EH (cell line): ENCODE data around the gene SMIM24.
"Not testable (repeated sequence)": the region's sequence is repeated elsewhere in the genome, so short reads cannot be mapped to it uniquely, and the experiment has no call there.

ENCODE experiments used
- DNase-seq: peaks from one replicate; pipeline ENCODE4 v3.0.0-alpha.2; 2015; ENCODE audit warnings: low read depth

SMIM24 gene

DNA sequence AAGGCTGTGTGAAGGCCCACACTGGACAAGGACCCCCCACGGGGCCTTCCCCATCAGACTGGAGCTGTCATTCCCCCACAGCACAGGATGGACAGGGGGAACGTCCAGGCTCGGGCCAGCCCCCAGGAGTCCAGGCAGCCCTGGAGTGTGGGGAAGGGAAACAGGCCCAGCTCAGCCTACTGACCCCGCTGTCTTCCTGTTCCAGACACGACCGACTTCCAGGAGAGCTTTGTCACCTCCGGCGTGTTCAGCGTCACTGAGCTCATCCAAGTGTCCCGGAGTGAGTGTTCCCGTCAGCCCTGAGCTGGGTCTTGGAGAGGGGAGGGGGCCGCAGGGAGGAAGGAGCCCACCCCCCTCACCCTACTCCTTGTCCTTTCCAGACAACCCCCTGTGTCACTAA lies 47.0 kb downstream of the SMIM24 start:
- no peak for DNase-seq

DNA sequence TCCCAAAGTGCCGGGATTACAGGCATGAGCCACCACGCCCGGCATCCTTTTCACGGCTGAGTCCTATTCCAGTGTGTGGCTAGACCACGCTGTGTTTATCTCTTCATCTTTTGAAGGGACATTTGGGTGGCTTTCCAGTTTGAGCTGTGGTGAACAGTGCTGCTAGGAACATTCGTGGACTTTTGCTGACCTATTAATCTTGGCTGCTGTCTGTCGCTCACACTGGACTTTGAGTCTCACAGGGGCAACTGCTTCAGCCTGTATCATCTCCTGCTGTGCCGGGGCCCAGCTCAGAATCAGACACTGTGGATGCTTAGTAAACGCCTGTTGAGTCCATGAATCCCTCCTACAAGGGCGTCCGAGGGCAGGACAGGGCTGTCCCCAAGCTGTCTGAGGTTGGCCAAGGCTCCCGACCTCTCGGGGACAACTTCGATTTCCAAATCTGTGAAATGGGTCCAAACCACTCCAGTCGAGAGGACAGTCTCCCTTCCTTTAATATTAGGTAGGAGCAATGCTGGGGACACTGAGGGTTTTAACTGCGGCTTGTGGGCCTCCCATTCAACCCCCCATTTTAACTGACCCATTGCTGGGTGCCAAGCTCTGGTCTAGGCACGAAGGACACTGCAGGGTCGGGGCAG lies 48.4 kb downstream of the SMIM24 start:
- DNase-seq, result no peak

DNA sequence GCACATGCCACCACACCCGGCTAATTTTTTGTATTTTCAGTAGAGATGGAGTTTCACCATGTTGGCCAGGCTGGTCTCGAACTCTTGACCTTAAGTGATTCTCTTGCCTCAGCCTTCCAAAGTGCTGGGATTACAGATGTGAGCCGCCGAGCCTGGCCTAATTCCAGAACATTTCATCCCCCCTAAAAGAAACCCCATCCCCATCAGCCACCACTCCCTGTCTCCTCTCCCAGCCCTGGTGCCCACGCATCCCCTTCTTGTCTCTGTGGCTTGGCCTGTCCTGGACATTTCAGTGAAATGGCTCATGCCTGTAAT lies 50.0 kb downstream of the SMIM24 start:
- DNase-seq, result not testable (repeated sequence)

DNA sequence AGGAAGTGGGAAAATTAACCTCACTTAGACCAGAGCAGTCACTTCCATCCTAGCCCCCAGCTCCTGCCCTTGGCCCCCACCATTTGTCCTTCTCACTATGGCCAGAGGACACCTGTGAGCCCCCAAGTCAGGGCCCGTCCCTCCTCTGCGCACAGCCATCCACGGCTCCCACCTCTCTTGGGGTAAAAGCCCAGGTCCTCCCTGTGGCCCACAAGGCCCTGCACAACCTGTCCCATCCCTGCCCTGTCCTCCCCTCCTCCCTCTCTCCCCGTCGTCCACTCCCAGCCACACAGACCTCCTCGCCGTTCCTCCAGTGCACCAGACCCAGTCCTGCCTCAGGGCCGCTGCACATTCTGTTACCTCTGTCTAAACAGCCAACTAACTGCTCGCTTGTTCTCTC lies 53.9 kb downstream of the SMIM24 start:
- DNase-seq, result no peak
